Lower leg skin (tissue), 4 donors: ENCODE measurements around the gene SNX30. TPM values are rescaled to one million over a fixed set of nuclear protein-coding genes. Genes with fewer than 3 reads are reported as not detected.

Experiments used
- DNase-seq, 2 donors: peaks; one replicate each; pipeline ENCODE4 v3.0.0-alpha.2; 2019; ENCODE audit warnings: low spot score in 2 of 2
- H3K4me3 ChIP-seq: fragments of 200-600 bp; sonication (generic); 2 replicates; pipeline ENCODE4 v1.5.1; 2017; ENCODE audit warnings: mild to moderate bottlenecking, low read depth; ENCODE audit not compliant: poor library complexity, severe bottlenecking
- POLR2A ChIP-seq, 2 donors: fragments of 450-650 bp; IDR thresholded peaks; one replicate each; pipeline ENCODE4 v1.6.1; 2016 to 2017; ENCODE audit warnings: antibody characterized with exemption in 2 of 2, mild to moderate bottlenecking in 1 of 2, moderate library complexity in 1 of 2
- WGBS, 2 donors: methylation state at CpG; one replicate each; pipeline ENCODE4 v1.1.5; 2018; 5-methylcytosine and 5-hydroxymethylcytosine counted together
- intact Hi-C: fragments of 100-400 bp; cut with DNase I; formaldehyde crosslinking; loops from one replicate; pipeline ENCODE4 v1.15.0; 2023; ENCODE audit warnings: low total_unique reads
- total RNA-seq, 4 donors: library from RNA; depleted of rRNA; stranded (reverse); fragments of >200 nt; gene quantifications; one replicate each; pipeline ENCODE4 v1.1.0, GENCODE V29; 2016
- TF ChIP-seq, protein P1 (sequence below), 3 donors: fragments of 450-650 bp; IDR thresholded peaks; one replicate each; pipeline ENCODE4 v1.5.1; 2016; ENCODE audit warnings: antibody characterized with exemption in 3 of 3, mild to moderate bottlenecking in 3 of 3, moderate library complexity in 2 of 3

Gene SNX30
- total RNA-seq, 4 donors from 2014 or later: 7.6 to 16.5 (median 13.0) TPM

GRCh38 chr9:112914524-112914923 is 164.0 kb downstream of the SNX30 start:
- TF ChIP-seq, protein P1, sequence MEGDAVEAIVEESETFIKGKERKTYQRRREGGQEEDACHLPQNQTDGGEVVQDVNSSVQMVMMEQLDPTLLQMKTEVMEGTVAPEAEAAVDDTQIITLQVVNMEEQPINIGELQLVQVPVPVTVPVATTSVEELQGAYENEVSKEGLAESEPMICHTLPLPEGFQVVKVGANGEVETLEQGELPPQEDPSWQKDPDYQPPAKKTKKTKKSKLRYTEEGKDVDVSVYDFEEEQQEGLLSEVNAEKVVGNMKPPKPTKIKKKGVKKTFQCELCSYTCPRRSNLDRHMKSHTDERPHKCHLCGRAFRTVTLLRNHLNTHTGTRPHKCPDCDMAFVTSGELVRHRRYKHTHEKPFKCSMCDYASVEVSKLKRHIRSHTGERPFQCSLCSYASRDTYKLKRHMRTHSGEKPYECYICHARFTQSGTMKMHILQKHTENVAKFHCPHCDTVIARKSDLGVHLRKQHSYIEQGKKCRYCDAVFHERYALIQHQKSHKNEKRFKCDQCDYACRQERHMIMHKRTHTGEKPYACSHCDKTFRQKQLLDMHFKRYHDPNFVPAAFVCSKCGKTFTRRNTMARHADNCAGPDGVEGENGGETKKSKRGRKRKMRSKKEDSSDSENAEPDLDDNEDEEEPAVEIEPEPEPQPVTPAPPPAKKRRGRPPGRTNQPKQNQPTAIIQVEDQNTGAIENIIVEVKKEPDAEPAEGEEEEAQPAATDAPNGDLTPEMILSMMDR (IDR thresholded peaks at IDR 0.05): no peak
- no peak for TF ChIP-seq POLR2A (IDR thresholded peaks at IDR 0.05)
- intact Hi-C loops: no loop called here
- 78 to 88% methylated on average over 2 of the region's 2 CpGs for WGBS, 2 donors
- DNase-seq: no peak
- no peak overlapping the region for H3K4me3 ChIP-seq

DNA sequence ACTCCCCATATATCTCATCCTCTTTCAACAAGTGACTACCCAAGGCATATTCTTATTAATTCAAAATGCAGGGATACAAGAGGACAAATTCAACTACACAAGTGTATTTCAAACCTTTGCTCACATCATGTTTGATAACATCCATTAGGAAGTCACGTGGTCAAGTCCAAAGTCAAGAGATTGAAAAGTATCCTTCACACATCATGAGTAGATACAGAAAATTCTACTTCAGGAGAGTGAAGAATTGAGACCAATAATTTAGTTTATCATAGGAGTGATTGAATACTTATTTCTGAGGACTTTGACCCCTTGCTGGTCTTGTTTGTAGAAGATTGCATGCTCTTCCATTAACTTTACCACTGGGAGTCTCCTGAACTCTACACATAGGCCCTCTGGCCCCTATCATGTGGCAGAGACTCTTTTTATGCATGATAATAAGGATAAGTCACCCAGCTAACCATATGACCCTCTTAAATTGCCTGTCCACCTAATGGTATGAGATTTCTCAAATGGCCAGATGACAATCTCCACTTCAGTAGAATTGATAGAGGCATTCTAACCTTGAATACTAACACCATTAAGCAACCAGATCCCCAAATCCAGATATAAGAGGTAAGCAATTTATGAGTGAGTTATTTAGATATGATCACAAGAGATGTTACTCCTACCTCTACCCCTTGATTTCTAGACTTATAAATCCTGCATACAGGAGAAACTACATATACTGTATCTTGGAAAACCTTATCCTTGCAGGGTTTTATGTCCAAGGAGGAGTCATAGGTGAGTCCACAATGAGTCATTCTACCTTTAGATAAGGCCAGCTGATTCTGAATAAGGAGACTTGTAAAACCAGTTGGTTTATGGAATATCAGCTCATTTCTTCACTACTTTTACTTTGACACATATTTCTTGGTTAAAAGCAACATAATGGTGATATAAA is 166.8 kb downstream of the SNX30 start:
- DNase-seq: no peak
- intact Hi-C loops: no loop called here
- WGBS, 2 donors: 48 to 59% methylated on average over 1 of the region's 1 CpG
- H3K4me3 ChIP-seq: no peak overlapping the region
- TF ChIP-seq, protein P1 (IDR thresholded peaks at IDR 0.05): no peak
- no peak for TF ChIP-seq POLR2A (IDR thresholded peaks at IDR 0.05)

DNA sequence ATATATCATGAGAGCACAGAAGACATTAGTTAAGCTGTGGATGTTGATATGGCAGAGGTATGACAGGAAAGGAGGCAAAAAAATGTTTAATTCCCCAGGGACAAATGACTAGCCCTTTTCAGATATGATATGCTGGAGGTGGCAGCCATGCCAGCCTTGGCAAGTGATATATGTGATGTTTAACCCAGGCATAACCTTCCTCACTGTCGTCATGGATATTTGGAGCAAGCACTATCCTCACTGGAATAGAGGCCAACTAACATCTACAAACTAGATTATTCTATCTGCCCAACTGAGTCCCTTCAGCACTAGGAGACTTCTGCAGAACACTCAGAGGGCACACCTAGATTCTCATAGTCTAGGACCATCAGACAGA is 167.4 kb downstream of the SNX30 start:
- TF ChIP-seq POLR2A (IDR thresholded peaks at IDR 0.05): no peak
- TF ChIP-seq, protein P1 (IDR thresholded peaks at IDR 0.05): no peak
- WGBS, 2 donors: 37 to 42% methylated on average over 1 of the region's 1 CpG
- intact Hi-C loops: no loop called here
- no peak for DNase-seq
- H3K4me3 ChIP-seq: no peak overlapping the region

GRCh38 chr9:112921549-112921948 is 171.0 kb downstream of the SNX30 start:
- DNase-seq: no peak
- TF ChIP-seq, protein P1 (IDR thresholded peaks at IDR 0.05): no peak
- no peak for TF ChIP-seq POLR2A (IDR thresholded peaks at IDR 0.05)
- intact Hi-C loops: no loop called here
- WGBS, 2 donors: 25 to 26% methylated on average over 3 of the region's 3 CpGs
- H3K4me3 ChIP-seq: no peak overlapping the region

Other genes starting within 250 kb of the SNX30 start
- gene INIP, start 32.6 kb upstream of the SNX30 start, total RNA-seq: 10 to 100 TPM; 12.5 to 20.0 (median 16.6) TPM
- gene SLC46A2, start 140.1 kb downstream of the SNX30 start, total RNA-seq: 10 to 100 TPM; 49.5 to 95.9 (median 63.0) TPM